K562 treated with DMSO at 1 percent for 4 hours (cell line): ENCODE results near the gene RNF5. TPM values are rescaled to one million over a fixed set of nuclear protein-coding genes. Genes with fewer than 3 reads are reported as not detected.

Experiments
- total RNA-seq: library from RNA; unstranded; fragments of 300-600 nt; gene quantifications from 2 replicates; pipeline ENCODE4 v1.2.3, GENCODE V29; 2022; ENCODE audit not compliant: insufficient read depth

RNF5 gene
- total RNA-seq: 263 and 269 TPM in 2 replicates

GRCh38 chr6:32177788-32178546 is at the start of gene RNF5:
Gene RNF5 (plus strand): TSS chr6:32178405. CDS start chr6:32178512, 107 bp downstream.

GRCh38 chr6:32151863-32152768 is 26.1 kb upstream of the RNF5 start, which contains the start of gene PRRT1:
Gene PRRT1 (minus strand): TSS chr6:32151939. CDS start chr6:32151827, 112 bp downstream.

GRCh38 chr6:32153564-32154513 is 24.4 kb upstream of the RNF5 start, which contains the start of gene PPT2:
Gene PPT2 (plus strand): TSS chr6:32154141. CDS start chr6:32154595, 454 bp downstream.

GRCh38 chr6:32164295-32164694 is 13.9 kb upstream of the RNF5 start, which contains the start of gene EGFL8:
Gene EGFL8 (plus strand): TSS chr6:32164595. CDS start chr6:32166166, 1,571 bp downstream.

GRCh38 chr6:32175711-32176475 is 2.3 kb upstream of the RNF5 start, which contains the start of gene AGPAT1:
Gene AGPAT1 (minus strand): TSS chr6:32176084. CDS start chr6:32171496, 4,588 bp downstream.

GRCh38 chr6:32184084-32184640 is 6.0 kb downstream of the RNF5 start, which contains the start of gene AGER:
Gene AGER (minus strand): TSS chr6:32184253. CDS start chr6:32184222, 31 bp downstream.

GRCh38 chr6:32190054-32190851 is 12.0 kb downstream of the RNF5 start, which contains the start of gene PBX2:
Gene PBX2 (minus strand): TSS chr6:32190202. CDS start chr6:32189915, 287 bp downstream.

GRCh38 chr6:32192608-32193039 is 14.4 kb downstream of the RNF5 start, which contains the start of gene GPSM3:
Gene GPSM3 (minus strand): TSS chr6:32192643. CDS start chr6:32192513, 130 bp downstream.

GRCh38 chr6:32223258-32224235 is 45.3 kb downstream of the RNF5 start, which contains the start of gene NOTCH4:
Gene NOTCH4 (minus strand): TSS chr6:32224067. CDS start chr6:32223928, 139 bp downstream.

Other genes starting within 250 kb of the RNF5 start
- gene CFB, start 232.3 kb upstream of the RNF5 start, total RNA-seq: 3.8 TPM in 1 of 2 replicates, not detected in the other
- 78.2 and 128 TPM in 2 replicates for gene NELFE, start 219.4 kb upstream of the RNF5 start, total RNA-seq
- gene SKIC2, start 219.2 kb upstream of the RNF5 start, total RNA-seq: 43.6 and 60.1 TPM in 2 replicates
- 16.6 and 24.1 TPM in 2 replicates for gene DXO, start 206.3 kb upstream of the RNF5 start, total RNA-seq
- 4.3 and 10.0 TPM in 2 replicates for gene C4A, start 196.3 kb upstream of the RNF5 start, total RNA-seq
- gene C4B, start 163.6 kb upstream of the RNF5 start, total RNA-seq: 3.6 and 8.2 TPM in 2 replicates
- 0.98 and 1.1 TPM in 2 replicates for gene CYP21A2, start 140.0 kb upstream of the RNF5 start, total RNA-seq
- gene TNXB, start 69.1 kb upstream of the RNF5 start, total RNA-seq: 22.0 and 35.7 TPM in 2 replicates
- 120 and 128 TPM in 2 replicates for gene ATF6B, start 50.2 kb upstream of the RNF5 start, total RNA-seq
- 11.5 and 15.9 TPM in 2 replicates for gene FKBPL, start 48.1 kb upstream of the RNF5 start, total RNA-seq
- gene PRRT1, start 26.5 kb upstream of the RNF5 start, total RNA-seq: 2.9 and 6.5 TPM in 2 replicates
- gene PPT2, start 24.3 kb upstream of the RNF5 start, total RNA-seq: 38.0 and 64.2 TPM in 2 replicates
- gene EGFL8, start 13.8 kb upstream of the RNF5 start, total RNA-seq: 8.0 and 27.8 TPM in 2 replicates
- gene AGPAT1, start 2.3 kb upstream of the RNF5 start, total RNA-seq: 119 and 131 TPM in 2 replicates
- 7.3 and 8.0 TPM in 2 replicates for gene AGER, start 5.8 kb downstream of the RNF5 start, total RNA-seq
- gene PBX2, start 11.8 kb downstream of the RNF5 start, total RNA-seq: 58.1 and 74.9 TPM in 2 replicates
- gene GPSM3, start 14.2 kb downstream of the RNF5 start, total RNA-seq: 67.6 and 81.7 TPM in 2 replicates
- gene NOTCH4, start 45.7 kb downstream of the RNF5 start, total RNA-seq: 2.3 TPM in 2 replicates
- not detected in 2 replicates for gene TSBP1, start 193.5 kb downstream of the RNF5 start, total RNA-seq
- gene BTNL2, start 228.8 kb downstream of the RNF5 start, total RNA-seq: not detected in 2 replicates